ENCODE data around the gene RYR1. TPM values are rescaled to one million over a fixed set of nuclear protein-coding genes. Genes with fewer than 3 reads are reported as not detected.

The RYR1 gene
- total and polyA plus RNA-seq, 10 of the 15 experiments (the other 5 are each of a cell fraction or from before 2014, with no cell fraction given) = under 0.01 to 0.32 (median 0.07) TPM; not detected in 1

DNA sequence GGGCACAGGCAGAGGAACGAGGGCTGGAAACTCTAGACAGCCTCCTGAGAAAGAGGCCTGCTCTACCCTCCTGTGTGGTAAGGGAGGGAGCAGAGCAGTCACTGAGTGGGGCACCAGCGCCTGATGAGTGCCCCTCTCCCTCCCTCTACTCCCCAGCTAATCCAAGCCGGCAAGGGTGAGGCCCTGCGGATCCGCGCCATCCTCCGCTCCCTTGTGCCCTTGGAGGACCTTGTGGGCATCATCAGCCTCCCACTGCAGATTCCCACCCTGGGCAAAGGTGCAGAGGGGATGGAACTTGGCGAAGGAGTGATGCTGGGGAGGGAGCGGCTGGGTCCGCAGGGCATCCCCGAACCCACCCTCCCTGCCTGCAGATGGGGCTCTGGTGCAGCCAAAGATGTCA lies 67.0 kb downstream of the RYR1 start:
- FAIRE-seq = no peak
- WGBS (ENCODE audit: insufficient coverage, insufficient replicate concordance, low lambda C conversion rate, missing lambda C conversion rate) = 65% methylated on average over 11 of the region's 11 CpGs
- Histone ChIP-seq H3K27me3 (replicated peaks in 1 of 2; ENCODE audit: control insufficient read depth in 2 of 2, insufficient read depth in 2 of 2, low read length in 1 of 2) (no peaks in the 10 kb centered on the region), H3K4me2 (ENCODE audit: control insufficient read depth, insufficient read depth) (no peak overlapping the region), H3K79me2 (ENCODE audit: control insufficient read depth, insufficient read depth, low read length) (no peaks in the 10 kb centered on the region), H3K4me3 (no peak overlapping the region), H3K27ac (ENCODE audit: control insufficient read depth, insufficient read depth) (no peak overlapping the region), H3K36me3 (ENCODE audit: control insufficient read depth in 2 of 2, insufficient read depth in 2 of 2, low read length in 1 of 2) (no peaks in the 10 kb centered on the region), H2AFZ (ENCODE audit: control insufficient read depth, low read depth, low read length) (no peak overlapping the region), H3K4me1 (ENCODE audit: control insufficient read depth, insufficient read depth, low read length) (no peaks in the 10 kb centered on the region), H3K9me3 (replicated peaks; ENCODE audit: control insufficient read depth, insufficient read depth, low read length) (no peaks in the 10 kb centered on the region), H3K9ac (ENCODE audit: control insufficient read depth, insufficient read depth, low read length) (no peak overlapping the region), H4K20me1 (ENCODE audit: control insufficient read depth, insufficient read depth) (no peaks in the 10 kb centered on the region)
- in situ Hi-C loops (cut with MboI) = no loop called here
- intact Hi-C loops (cut with micrococcal nuclease; ENCODE audit: unreplicated experiment) = no loop called here
- ChIA-PET SMC1A (ENCODE audit: uncharacterized antibody, unreplicated experiment) (no interaction called here), CTCF (interaction anchor here (0.7 kb wide), 1 partner anchor 1291 kb away, joined by 3 read pairs; no protein-coding TSS in a partner anchor), RAD21 (ENCODE audit: unreplicated experiment) (no interaction called here), POLR2A (no interaction called here)
- ATAC-seq = no peak
- no TSS peak for BruUV-seq (replicated peaks)
- no peak for DNase-seq (ENCODE audit: low read depth, low spot score)
- no peak for TF ChIP-seq SP1 (IDR thresholded peaks at IDR 0.05; ENCODE audit: low read depth, low read length)
- no peak for TF ChIP-seq NRF1 (conservative IDR thresholded peaks at IDR 0.05; ENCODE audit: low read depth, low read length)
- no peak for TF ChIP-seq RELA (IDR thresholded peaks at IDR 0.05; ENCODE audit: borderline replicate concordance, partially characterized antibody)
- no peak for TF ChIP-seq NBN (IDR thresholded peaks at IDR 0.05)

DNA sequence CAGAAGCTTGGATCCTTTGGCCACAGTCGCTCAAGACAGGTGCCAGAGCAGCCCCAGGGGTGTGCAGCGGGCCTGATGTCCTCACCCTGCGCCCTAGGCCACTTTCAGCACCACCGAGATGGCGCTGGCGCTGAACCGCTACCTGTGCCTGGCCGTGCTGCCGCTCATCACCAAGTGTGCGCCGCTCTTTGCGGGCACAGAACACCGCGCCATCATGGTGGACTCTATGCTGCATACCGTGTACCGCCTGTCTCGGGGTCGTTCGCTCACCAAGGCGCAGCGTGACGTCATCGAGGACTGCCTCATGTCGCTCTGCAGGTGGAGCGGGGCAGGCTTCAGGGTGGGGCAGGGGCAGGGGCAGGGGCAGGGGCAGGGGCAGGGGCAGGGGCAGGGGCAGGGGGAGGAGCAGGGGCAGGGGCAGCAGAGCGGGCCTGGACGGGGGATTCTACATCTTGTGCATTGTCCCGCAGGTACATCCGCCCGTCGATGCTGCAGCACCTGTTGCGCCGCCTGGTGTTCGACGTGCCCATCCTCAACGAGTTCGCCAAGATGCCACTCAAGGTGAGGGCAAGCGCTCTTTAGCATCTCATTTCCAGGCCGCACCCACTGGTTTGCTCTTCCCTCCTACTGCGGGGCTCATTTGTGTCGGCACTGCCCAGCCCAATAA lies 69.1 kb downstream of the RYR1 start:
- SMC1A ChIA-PET (ENCODE audit: uncharacterized antibody, unreplicated experiment) = no interaction called here
- 90% methylated on average over 38 of the region's 41 CpGs for WGBS (ENCODE audit: insufficient coverage, insufficient replicate concordance, low lambda C conversion rate, missing lambda C conversion rate)
- Histone ChIP-seq H3K36me3 (ENCODE audit: control insufficient read depth in 2 of 2, insufficient read depth in 2 of 2, low read length in 1 of 2) (no peaks in the 10 kb centered on the region), H3K27me3 (replicated peaks in 1 of 2; ENCODE audit: control insufficient read depth in 2 of 2, insufficient read depth in 2 of 2, low read length in 1 of 2) (no peaks in the 10 kb centered on the region), H3K4me3 (no peak overlapping the region), H3K4me1 (ENCODE audit: control insufficient read depth, insufficient read depth, low read length) (no peaks in the 10 kb centered on the region; the same call in 1 of the 2 replicates), H3K79me2 (ENCODE audit: control insufficient read depth, insufficient read depth, low read length) (no peaks in the 10 kb centered on the region), H3K9me3 (replicated peaks; ENCODE audit: control insufficient read depth, insufficient read depth, low read length) (no peaks in the 10 kb centered on the region), H3K9ac (ENCODE audit: control insufficient read depth, insufficient read depth, low read length) (no peak overlapping the region), H4K20me1 (ENCODE audit: control insufficient read depth, insufficient read depth) (no peaks in the 10 kb centered on the region; the same call in 1 of the 2 replicates), H3K4me2 (ENCODE audit: control insufficient read depth, insufficient read depth) (no peak overlapping the region), H3K27ac (ENCODE audit: control insufficient read depth, insufficient read depth) (no peak overlapping the region), H2AFZ (ENCODE audit: control insufficient read depth, low read depth, low read length) (no peak overlapping the region)
- in situ Hi-C loops (cut with MboI) (no loop called here), intact Hi-C loops (cut with micrococcal nuclease; ENCODE audit: unreplicated experiment) (no loop called here)
- DNase-seq (ENCODE audit: low read depth, low spot score) (no peak), ATAC-seq (no peak), FAIRE-seq (no peak)
- no TSS peak for BruUV-seq (replicated peaks)
- CTCF ChIA-PET = interaction anchor here (1.1 kb wide), 1 partner anchor 100 kb away, joined by 3 read pairs; the partner anchor contains the start of gene FAM98C
- POLR2A ChIA-PET = no interaction called here
- RAD21 ChIA-PET (ENCODE audit: unreplicated experiment) = no interaction called here
- TF ChIP-seq ZBED1 (IDR thresholded peaks at IDR 0.05; ENCODE audit: borderline replicate concordance) = no peak
- no peak for TF ChIP-seq MTA2 (IDR thresholded peaks at IDR 0.05; ENCODE audit: low read depth)
- no peak for TF ChIP-seq CEBPB (IDR thresholded peaks at IDR 0.05; ENCODE audit: borderline replicate concordance in 1 of 2, low read depth in 2 of 2, low read length in 2 of 2)
- TF ChIP-seq HCFC1 (IDR thresholded peaks at IDR 0.05; ENCODE audit: low read length) = no peak
- TF ChIP-seq, protein P1, sequence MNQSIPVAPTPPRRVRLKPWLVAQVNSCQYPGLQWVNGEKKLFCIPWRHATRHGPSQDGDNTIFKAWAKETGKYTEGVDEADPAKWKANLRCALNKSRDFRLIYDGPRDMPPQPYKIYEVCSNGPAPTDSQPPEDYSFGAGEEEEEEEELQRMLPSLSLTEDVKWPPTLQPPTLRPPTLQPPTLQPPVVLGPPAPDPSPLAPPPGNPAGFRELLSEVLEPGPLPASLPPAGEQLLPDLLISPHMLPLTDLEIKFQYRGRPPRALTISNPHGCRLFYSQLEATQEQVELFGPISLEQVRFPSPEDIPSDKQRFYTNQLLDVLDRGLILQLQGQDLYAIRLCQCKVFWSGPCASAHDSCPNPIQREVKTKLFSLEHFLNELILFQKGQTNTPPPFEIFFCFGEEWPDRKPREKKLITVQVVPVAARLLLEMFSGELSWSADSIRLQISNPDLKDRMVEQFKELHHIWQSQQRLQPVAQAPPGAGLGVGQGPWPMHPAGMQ (IDR thresholded peaks at IDR 0.05; ENCODE audit: borderline replicate concordance) = no peak
- TF ChIP-seq YY1 (IDR thresholded peaks at IDR 0.05; ENCODE audit: low read depth, low read length) = no peak
- no peak for TF ChIP-seq KDM1A (IDR thresholded peaks at IDR 0.05; ENCODE audit: borderline replicate concordance)
- TF ChIP-seq RFX5 (IDR thresholded peaks at IDR 0.05; ENCODE audit: low read depth, low read length) = no peak
- TF ChIP-seq RELA (IDR thresholded peaks at IDR 0.05; ENCODE audit: borderline replicate concordance, partially characterized antibody) = no peak
- no peak for TF ChIP-seq NFYA (IDR thresholded peaks at IDR 0.05; ENCODE audit: borderline replicate concordance, low read depth, low read length)
- TF ChIP-seq SUPT20H (IDR thresholded peaks at IDR 0.05; ENCODE audit: borderline replicate concordance, control insufficient read depth, low read depth, low read length) = no peak
- TF ChIP-seq TAF1 (IDR thresholded peaks at IDR 0.05; ENCODE audit: borderline replicate concordance, low read depth, low read length) = no peak
